GM19467 (cell line): ENCODE data around the gene LAMP1.
"Not testable (repeated sequence)": the region's sequence is repeated elsewhere in the genome, so short reads cannot be mapped to it uniquely, and the experiment has no call there.

ENCODE experiments used
- ATAC-seq: cut with Tn5 transposase; IDR thresholded peaks from one replicate; pipeline ENCODE4 v1.9.1; 2021; ENCODE audit warnings: mild to moderate bottlenecking, moderate library complexity; ENCODE audit not compliant: unreplicated experiment

Gene LAMP1

GRCh38 chr13:113327391-113327765 is 30.3 kb downstream of the LAMP1 start:
- no peak for ATAC-seq

GRCh38 chr13:113327766-113328471 is 30.9 kb downstream of the LAMP1 start:
- ATAC-seq: no peak

GRCh38 chr13:113328851-113329250 is 31.8 kb downstream of the LAMP1 start:
- no peak for ATAC-seq

GRCh38 chr13:113329656-113330312 is 32.7 kb downstream of the LAMP1 start:
- ATAC-seq: no peak

- no peak for ATAC-seq
Measured at GRCh38 chr13:113332615-113333014, 35.6 kb downstream of the LAMP1 start.

GRCh38 chr13:113333076-113333475 is 36.0 kb downstream of the LAMP1 start:
- no peak for ATAC-seq

- no peak for ATAC-seq
Measured at GRCh38 chr13:113337556-113337955, 40.5 kb downstream of the LAMP1 start.

GRCh38 chr13:113337976-113338375 is 40.9 kb downstream of the LAMP1 start:
- no peak for ATAC-seq

- ATAC-seq: no peak
Measured at GRCh38 chr13:113338451-113338850, 41.4 kb downstream of the LAMP1 start.

GRCh38 chr13:113342820-113343691 is 46.0 kb downstream of the LAMP1 start:
- ATAC-seq: no peak

- no peak for ATAC-seq
Measured at GRCh38 chr13:113343692-113343968, 46.6 kb downstream of the LAMP1 start.

GRCh38 chr13:113345486-113345885 is 48.4 kb downstream of the LAMP1 start:
- no peak for ATAC-seq

GRCh38 chr13:113347736-113348225 is 50.7 kb downstream of the LAMP1 start:
- not testable (repeated sequence) for ATAC-seq

GRCh38 chr13:113348591-113348990 is 51.6 kb downstream of the LAMP1 start:
- no peak for ATAC-seq

- ATAC-seq: no peak
Measured at GRCh38 chr13:113349050-113349449, 52.0 kb downstream of the LAMP1 start.

GRCh38 chr13:113349491-113349890 is 52.5 kb downstream of the LAMP1 start:
- no peak for ATAC-seq

GRCh38 chr13:113350065-113350937 is 53.3 kb downstream of the LAMP1 start:
- no peak for ATAC-seq

- no peak for ATAC-seq
Measured at GRCh38 chr13:113350938-113351335, 53.9 kb downstream of the LAMP1 start.

- ATAC-seq: no peak
Measured at GRCh38 chr13:113351514-113352026, 54.5 kb downstream of the LAMP1 start.

- no peak for ATAC-seq
Measured at GRCh38 chr13:113353254-113353653, 56.2 kb downstream of the LAMP1 start.
